ENCODE measurements around the gene PIK3R1. TPM values are rescaled to one million over a fixed set of nuclear protein-coding genes. Genes with fewer than 3 reads are reported as not detected.
A peak's percentile ranks its signal among the peaks of the same experiment; 100 is the strongest.
"Not testable (repeated sequence)": the region's sequence is repeated elsewhere in the genome, so short reads cannot be mapped to it uniquely, and the experiment has no call there.

The PIK3R1 gene
- total RNA-seq, 6 donors from 2014 or later = 52.3 to 112 (median 92.5) TPM

DNA sequence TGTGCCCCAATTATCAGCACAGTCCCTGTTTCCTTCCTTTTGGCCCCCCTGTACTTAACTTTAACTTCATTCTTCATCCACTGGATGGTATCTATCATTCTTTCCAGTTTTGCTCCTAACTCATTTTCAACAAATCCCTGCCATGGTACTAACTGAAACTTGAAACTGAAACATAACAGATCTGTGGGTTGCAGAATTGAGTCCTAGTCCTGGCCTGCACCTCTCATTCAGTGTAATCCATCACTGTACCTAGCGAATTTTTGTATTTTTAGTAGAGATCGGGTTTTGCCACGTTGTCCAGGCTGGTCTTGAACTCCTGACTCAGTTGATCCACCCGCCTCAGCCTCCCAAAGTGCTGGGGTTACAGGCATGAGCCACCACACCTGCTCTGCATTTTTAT, 15.3 kb upstream of the PIK3R1 start:
- TF ChIP-seq POLR2AphosphoS5 (IDR thresholded peaks at IDR 0.05) = no peak
- no peak for TF ChIP-seq EP300 (IDR thresholded peaks at IDR 0.05)
- no peak for TF ChIP-seq POLR2A (IDR thresholded peaks at IDR 0.05)
- no peaks in the 10 kb centered on the region for H3K9me3 ChIP-seq
- no peak overlapping the region for H3K27ac ChIP-seq
- DNase-seq = no peak
- WGBS, 2 donors = 89 to 96% methylated on average over 4 of the region's 4 CpGs
- no peaks in the 10 kb centered on the region for H3K27me3 ChIP-seq
- H3K4me1 ChIP-seq = no peaks in the 10 kb centered on the region
- H3K4me3 ChIP-seq = no peak overlapping the region
- H3K36me3 ChIP-seq = no peaks in the 10 kb centered on the region
- ATAC-seq (ENCODE audit: low FRiP score in 2 of 2) = no peak

GRCh38 chr5:68210654-68211053, 4.9 kb upstream of the PIK3R1 start:
- H3K27me3 ChIP-seq; DNase-seq; H3K4me1 ChIP-seq; H3K4me3 ChIP-seq; H3K27ac ChIP-seq; H3K9me3 ChIP-seq; ATAC-seq (ENCODE audit: low FRiP score in 2 of 2); H3K36me3 ChIP-seq: not testable (repeated sequence)
- WGBS, 2 donors = 91 to 95% methylated on average over 2 to 4 of the region's 4 CpGs

DNA sequence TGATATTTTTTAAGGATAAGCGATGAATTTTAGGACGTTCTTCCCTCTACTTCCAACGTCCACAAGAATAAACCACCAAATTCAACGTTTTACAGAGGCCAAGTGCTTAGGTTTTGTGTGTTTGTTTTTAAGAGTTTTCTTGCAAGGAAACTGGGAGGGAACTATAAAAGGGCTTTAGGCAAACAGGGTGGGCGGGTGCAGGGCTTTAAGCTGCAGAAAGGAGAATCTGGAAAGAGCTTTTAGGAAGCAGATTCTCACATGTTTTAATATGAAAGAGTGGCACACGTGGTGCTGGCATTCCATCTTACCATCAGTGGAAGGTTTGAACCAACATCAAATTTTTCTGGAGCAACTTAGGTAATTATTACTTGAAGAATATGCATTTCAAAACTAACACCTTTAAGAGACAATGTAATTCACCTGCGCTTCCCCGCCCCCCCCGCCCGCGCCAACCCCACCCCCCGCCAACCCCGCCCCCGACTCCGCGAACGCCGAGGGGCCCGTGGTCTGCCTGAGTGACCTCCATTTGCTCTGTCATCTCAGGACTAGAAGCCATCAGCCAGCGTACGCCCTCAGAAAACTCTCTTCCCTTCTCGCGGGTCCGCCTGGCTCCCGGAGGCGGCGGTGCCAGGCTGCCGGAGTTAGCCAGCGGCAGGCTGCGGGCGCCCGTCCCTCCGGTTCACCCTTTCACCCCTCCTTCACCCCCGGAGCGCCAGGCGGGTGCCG, 911 bp upstream of the PIK3R1 start:
- Histone ChIP-seq H3K36me3 (no peaks in the 10 kb centered on the region), H3K27ac (peak overlapping the region; percentile 94 to 99 (median 98)), H3K27me3 (no peaks in the 10 kb centered on the region), H3K9me3 (no peaks in the 10 kb centered on the region), H3K4me3 (peak overlapping the region; percentile 33 to 88 (median 76)), H3K4me1 (peaks cover 4 to 27% (median 12%) of the 10 kb centered on the region in 4 donors)
- 3 to 6% methylated on average over 27 to 32 of the region's 37 CpGs for WGBS, 2 donors
- DNase-seq = peak in 1 of 2 donors; percentile 95
- no peak for TF ChIP-seq EP300 (IDR thresholded peaks at IDR 0.05)
- no peak for TF ChIP-seq CTCF (IDR thresholded peaks at IDR 0.05)
- TF ChIP-seq POLR2AphosphoS5 (IDR thresholded peaks at IDR 0.05) = no peak
- TF ChIP-seq POLR2A (IDR thresholded peaks at IDR 0.05) = no peak
- ATAC-seq (ENCODE audit: low FRiP score in 2 of 2) = no peak

DNA sequence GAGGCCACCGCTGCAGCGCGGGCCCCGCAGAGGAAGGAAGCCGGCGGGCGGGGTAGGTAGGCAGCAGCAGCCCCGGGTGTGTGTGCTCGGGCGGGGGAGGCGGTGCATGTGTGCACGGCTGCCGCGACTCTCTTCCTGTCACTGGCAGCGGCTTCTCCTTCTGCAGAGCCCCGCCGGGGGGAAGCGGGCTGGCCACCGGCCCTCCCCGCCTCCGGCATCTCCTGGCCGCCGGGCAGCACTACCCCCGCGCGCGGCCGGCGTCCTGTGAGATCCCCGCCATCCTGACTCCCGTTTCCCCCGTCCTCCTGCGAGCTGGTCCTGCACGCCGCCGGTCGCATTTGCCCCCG, 315 bp downstream of the PIK3R1 start:
- 2% methylated on average over 8 of the region's 38 CpGs; no CpG with 5 or more reads in 1 of the 2 donors for WGBS, 2 donors
- H3K4me1 ChIP-seq = peaks cover 4 to 27% (median 12%) of the 10 kb centered on the region in 4 donors
- peak overlapping the region; percentile 73 to 88 (median 76) for H3K4me3 ChIP-seq
- no peaks in the 10 kb centered on the region for H3K36me3 ChIP-seq
- peak overlapping the region; percentile 94 to 99 (median 98) for H3K27ac ChIP-seq
- H3K27me3 ChIP-seq = no peaks in the 10 kb centered on the region
- no peak for TF ChIP-seq EP300 (IDR thresholded peaks at IDR 0.05)
- no peak for TF ChIP-seq POLR2A (IDR thresholded peaks at IDR 0.05)
- TF ChIP-seq CTCF (IDR thresholded peaks at IDR 0.05) = no peak
- no peak for TF ChIP-seq POLR2AphosphoS5 (IDR thresholded peaks at IDR 0.05)
- H3K9me3 ChIP-seq = no peaks in the 10 kb centered on the region
- DNase-seq (no peak), ATAC-seq (ENCODE audit: low FRiP score in 2 of 2) (peak; percentile 65 to 71)

- H3K36me3 ChIP-seq = no peaks in the 10 kb centered on the region
Observed at GRCh38 chr5:68216245-68217046, 890 bp downstream of the PIK3R1 start.

More at GRCh38 chr5:68216245-68217046, 890 bp downstream of the PIK3R1 start:
- TF ChIP-seq CTCF (IDR thresholded peaks at IDR 0.05) (no peak), POLR2A (IDR thresholded peaks at IDR 0.05) (peak in 1 of 4 donors; percentile 2), EP300 (IDR thresholded peaks at IDR 0.05) (no peak), POLR2AphosphoS5 (IDR thresholded peaks at IDR 0.05) (peak in 1 of 2 donors; percentile 32)
- DNase-seq = peak; percentile 66 to 89
- Histone ChIP-seq H3K4me1 (peaks cover 4 to 27% (median 12%) of the 10 kb centered on the region in 4 donors), H3K27me3 (no peaks in the 10 kb centered on the region), H3K4me3 (peak overlapping the region; percentile 73 to 88 (median 76)), H3K27ac (peak overlapping the region; percentile 94 to 99 (median 98)), H3K9me3 (no peaks in the 10 kb centered on the region)
- ATAC-seq (ENCODE audit: low FRiP score in 2 of 2) = peak; percentile 15 to 22
- WGBS, 2 donors = 0% methylated on average over 9 to 37 of the region's 49 CpGs
